Hepatocyte (in vitro differentiated cells): ENCODE data around the gene SPRR5.

Experiments used
- CTCF ChIP-seq: fragments of 200-600 bp; sonication (generic); IDR thresholded peaks from 2 replicates; pipeline ENCODE4 v1.5.1; 2016; ENCODE audit warnings: antibody characterized with exemption, mild to moderate bottlenecking; ENCODE audit not compliant: poor library complexity
- EZH2phosphoT487 ChIP-seq: fragments of 200-600 bp; sonication (generic); IDR thresholded peaks from one replicate; pipeline ENCODE4 v1.6.1; 2018; ENCODE audit warnings: antibody characterized with exemption, mild to moderate bottlenecking, low read depth, moderate library complexity; ENCODE audit not compliant: unreplicated experiment, severe bottlenecking

GRCh38 chr1:152962876-152963415 lies 15.9 kb downstream of the SPRR5 start:
- TF ChIP-seq EZH2phosphoT487 (no peak), CTCF (no peak)
